DND-41 (cell line): Measurements from ENCODE around the gene TNFRSF12A.

Experiments
- EZH2 ChIP-seq: IDR thresholded peaks from 3 replicates; pipeline ENCODE4 v1.6.1; 2012; ENCODE audit warnings: borderline replicate concordance, low read depth, mild to moderate bottlenecking, moderate library complexity, low read length, inconsistent platforms; ENCODE audit not compliant: severe bottlenecking
- TF ChIP-seq, protein P1 (sequence below): IDR thresholded peaks from 2 replicates; pipeline ENCODE4 v1.5.1; 2012; ENCODE audit warnings: borderline replicate concordance, low read length, moderate library complexity, mild to moderate bottlenecking; ENCODE audit not compliant: poor library complexity, severe bottlenecking; ENCODE audit errors: extremely low read depth

DNA sequence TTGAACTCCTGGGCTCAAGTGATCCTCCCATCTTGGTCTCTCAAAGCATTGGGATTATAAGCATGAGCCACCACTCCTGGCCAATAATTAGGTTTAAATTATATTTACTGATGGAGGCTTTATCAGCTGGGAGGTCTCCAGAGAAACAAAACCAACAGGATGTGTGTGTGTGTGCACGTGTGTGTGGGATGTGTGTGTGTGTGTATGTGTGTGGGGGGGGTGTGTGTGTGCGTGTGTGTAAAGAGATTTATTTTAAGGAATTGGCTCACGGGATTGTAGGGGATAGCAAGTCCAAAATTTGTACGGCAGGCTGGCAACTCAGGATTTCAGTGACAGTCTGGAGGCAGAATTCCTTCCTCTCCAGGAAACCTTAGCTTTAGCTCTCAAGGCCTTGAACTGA, 30.8 kb downstream of the TNFRSF12A start:
- TF ChIP-seq, protein P1, sequence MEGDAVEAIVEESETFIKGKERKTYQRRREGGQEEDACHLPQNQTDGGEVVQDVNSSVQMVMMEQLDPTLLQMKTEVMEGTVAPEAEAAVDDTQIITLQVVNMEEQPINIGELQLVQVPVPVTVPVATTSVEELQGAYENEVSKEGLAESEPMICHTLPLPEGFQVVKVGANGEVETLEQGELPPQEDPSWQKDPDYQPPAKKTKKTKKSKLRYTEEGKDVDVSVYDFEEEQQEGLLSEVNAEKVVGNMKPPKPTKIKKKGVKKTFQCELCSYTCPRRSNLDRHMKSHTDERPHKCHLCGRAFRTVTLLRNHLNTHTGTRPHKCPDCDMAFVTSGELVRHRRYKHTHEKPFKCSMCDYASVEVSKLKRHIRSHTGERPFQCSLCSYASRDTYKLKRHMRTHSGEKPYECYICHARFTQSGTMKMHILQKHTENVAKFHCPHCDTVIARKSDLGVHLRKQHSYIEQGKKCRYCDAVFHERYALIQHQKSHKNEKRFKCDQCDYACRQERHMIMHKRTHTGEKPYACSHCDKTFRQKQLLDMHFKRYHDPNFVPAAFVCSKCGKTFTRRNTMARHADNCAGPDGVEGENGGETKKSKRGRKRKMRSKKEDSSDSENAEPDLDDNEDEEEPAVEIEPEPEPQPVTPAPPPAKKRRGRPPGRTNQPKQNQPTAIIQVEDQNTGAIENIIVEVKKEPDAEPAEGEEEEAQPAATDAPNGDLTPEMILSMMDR: no peak
- TF ChIP-seq EZH2: no peak
